Renal pelvis (tissue), 4 donors: ENCODE measurements around the gene STMN3. TPM values are rescaled to one million over a fixed set of nuclear protein-coding genes. Genes with fewer than 3 reads are reported as not detected.

Experiments used
- DNase-seq: peaks from one replicate; pipeline ENCODE4 v3.0.0-alpha.2; 2013
- polyA plus RNA-seq, 3 donors: library from polyadenylated mRNA; unstranded; fragments of 120-200 nt; gene quantifications; one replicate each; pipeline ENCODE4 v1.2.1, GENCODE V29; 2013; ENCODE audit not compliant: insufficient read length in 3 of 3

STMN3 gene
- polyA plus RNA-seq, 3 donors: 28.6 to 38.0 (median 32.7) TPM

DNA sequence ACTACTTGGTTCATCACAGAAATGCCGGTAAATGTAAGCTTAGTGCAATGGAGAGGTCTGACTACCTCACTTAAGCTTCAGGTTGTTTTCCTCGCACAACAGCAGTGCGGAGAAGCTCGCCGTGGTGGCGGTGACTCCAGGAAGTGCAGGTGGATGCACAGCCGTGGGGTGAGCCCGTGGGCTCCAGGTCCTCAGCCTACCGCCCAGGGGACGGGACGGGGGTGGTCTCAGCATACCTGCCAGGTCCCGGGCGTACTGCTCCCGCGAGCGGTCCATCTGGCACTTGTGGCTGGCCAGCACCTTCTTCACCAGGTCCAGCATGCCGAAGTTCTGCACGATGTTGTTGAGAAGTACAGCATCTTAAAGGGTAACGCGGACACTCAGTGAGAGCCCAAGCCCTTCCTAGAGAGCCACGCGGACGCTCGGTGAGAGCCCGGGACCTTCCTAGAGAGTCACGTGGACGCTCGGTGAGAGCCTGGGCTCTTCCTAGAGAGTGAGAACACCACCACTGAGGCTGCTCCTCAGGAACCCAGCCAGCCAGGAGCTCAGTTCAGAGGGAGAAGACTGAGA, 61.4 kb downstream of the STMN3 start:
- no peak for DNase-seq

DNA sequence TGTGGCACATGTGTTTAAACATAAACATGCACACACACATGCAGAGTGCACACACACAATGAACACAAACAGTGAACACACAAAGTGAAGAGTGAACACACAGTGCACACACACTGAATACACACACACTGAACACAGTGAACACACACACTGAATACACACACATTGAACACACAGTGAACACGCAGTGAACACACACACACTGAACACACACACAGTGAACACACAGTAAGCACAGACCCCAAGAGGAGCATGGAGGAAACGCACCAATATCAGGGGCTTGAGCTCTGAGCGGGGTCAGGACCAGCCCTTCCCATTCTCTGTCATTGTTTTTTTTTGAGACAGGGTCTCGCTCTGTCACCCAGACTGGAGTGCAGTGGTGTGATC, 62.1 kb downstream of the STMN3 start:
- DNase-seq: no peak

DNA sequence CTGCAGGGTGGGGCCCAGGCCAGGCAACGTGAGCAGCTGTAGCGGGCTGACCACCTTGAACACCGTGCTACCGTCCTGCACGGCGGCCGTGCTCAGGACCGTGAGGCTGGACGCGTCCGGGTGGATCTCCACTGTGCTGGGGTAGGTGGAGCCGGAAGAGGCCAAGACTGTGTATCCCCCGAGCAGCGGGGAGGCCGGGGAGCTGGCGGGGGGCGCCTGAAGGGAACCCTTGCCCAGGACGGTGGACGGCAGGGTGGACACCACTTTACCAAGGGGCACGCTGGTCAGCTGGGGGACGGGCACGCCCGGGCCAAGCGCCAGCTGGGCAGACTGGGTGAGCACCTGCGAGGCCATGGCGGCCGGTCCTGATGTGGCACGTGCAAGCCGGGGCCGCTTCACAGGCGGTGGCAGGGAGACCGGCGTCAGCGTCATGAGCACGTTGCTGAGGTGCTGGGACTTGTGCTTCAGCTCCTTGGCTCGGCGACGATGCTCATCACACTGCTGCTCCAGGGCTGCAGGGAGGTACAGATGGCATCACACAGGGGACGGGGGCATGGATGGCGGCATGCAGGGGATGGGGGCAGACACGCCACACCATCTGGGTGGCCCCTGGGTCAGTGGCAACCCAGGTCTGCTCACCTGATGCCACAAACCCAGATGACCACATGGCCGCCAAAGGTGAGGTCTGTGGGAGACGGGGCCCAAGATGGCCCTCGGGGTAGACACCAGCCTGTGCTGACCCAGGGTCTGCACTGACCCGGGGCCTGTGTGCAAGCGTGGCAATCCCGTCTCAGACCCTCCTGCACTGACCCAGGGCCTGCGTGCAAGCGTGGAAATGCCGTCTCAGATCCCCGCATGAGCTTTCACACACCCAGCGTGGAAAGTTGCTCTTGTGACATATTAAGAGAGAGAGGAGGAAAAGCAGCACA, 62.7 kb downstream of the STMN3 start:
- DNase-seq: no peak

Other genes starting within 250 kb of the STMN3 start
- gene KCNQ2, start 180.8 kb downstream of the STMN3 start, polyA plus RNA-seq: 1 to 10 TPM; 7.1 to 8.9 (median 8.1) TPM
- gene EEF1A2, start 154.3 kb downstream of the STMN3 start, polyA plus RNA-seq: 1 to 10 TPM in 2 of 3 donors, under 1 TPM in 1; 0.96 to 2.4 (median 1.2) TPM
- gene PPDPF, start 132.7 kb downstream of the STMN3 start, polyA plus RNA-seq: 100 to 1,000 TPM; 285 to 420 (median 332) TPM
- 1 to 10 TPM in 2 of 3 donors, under 1 TPM in 1; 0.80 to 1.7 (median 1.2) TPM for gene PTK6, start 116.0 kb downstream of the STMN3 start, polyA plus RNA-seq
- gene SRMS, start 105.7 kb downstream of the STMN3 start, polyA plus RNA-seq: under 1 TPM; 0.19 to 0.26 (median 0.26) TPM
- 1 to 10 TPM in 2 of 3 donors, under 1 TPM in 1; 0.83 to 1.9 (median 1.3) TPM for gene FNDC11, start 99.3 kb downstream of the STMN3 start, polyA plus RNA-seq
- gene HELZ2, start 79.2 kb downstream of the STMN3 start, polyA plus RNA-seq: 10 to 100 TPM; 12.4 to 16.8 (median 12.9) TPM
- 10 to 100 TPM; 12.4 to 14.2 (median 12.8) TPM for gene GMEB2, start 26.3 kb downstream of the STMN3 start, polyA plus RNA-seq
- gene RTEL1, start 4.9 kb upstream of the STMN3 start, polyA plus RNA-seq: 10 to 100 TPM; 17.6 to 23.8 (median 19.1) TPM
- gene TNFRSF6B, start 43.2 kb upstream of the STMN3 start, polyA plus RNA-seq: 1 to 10 TPM; 2.8 to 2.9 (median 2.8) TPM
- 10 to 100 TPM; 33.8 to 39.7 (median 37.2) TPM for gene ARFRP1, start 54.6 kb upstream of the STMN3 start, polyA plus RNA-seq
- gene ZGPAT, start 54.6 kb upstream of the STMN3 start, polyA plus RNA-seq: 10 to 100 TPM; 24.2 to 28.9 (median 24.8) TPM
- 10 to 100 TPM; 11.8 to 13.4 (median 12.4) TPM for gene LIME1, start 83.2 kb upstream of the STMN3 start, polyA plus RNA-seq
- 100 to 1,000 TPM; 107 to 147 (median 140) TPM for gene SLC2A4RG, start 86.4 kb upstream of the STMN3 start, polyA plus RNA-seq
- gene ZBTB46, start 177.8 kb upstream of the STMN3 start, polyA plus RNA-seq: 10 to 100 TPM; 16.8 to 23.5 (median 19.5) TPM
- gene ABHD16B, start 208.1 kb upstream of the STMN3 start, polyA plus RNA-seq: not detected
- 100 to 1,000 TPM in 1 of 3 donors, 10 to 100 TPM in 2; 85.7 to 102 (median 94.7) TPM for gene TPD52L2, start 211.8 kb upstream of the STMN3 start, polyA plus RNA-seq
- gene DNAJC5, start 241.7 kb upstream of the STMN3 start, polyA plus RNA-seq: 10 to 100 TPM; 30.3 to 35.8 (median 34.7) TPM